CD4-positive, CD25-positive, alpha-beta regulatory T cell (primary cell): Measurements from ENCODE around the gene SP7. TPM values are rescaled to one million over a fixed set of nuclear protein-coding genes. Genes with fewer than 3 reads are reported as not detected.
A peak's percentile ranks its signal among the peaks of the same experiment; 100 is the strongest.
"Not testable (repeated sequence)": the region's sequence is repeated elsewhere in the genome, so short reads cannot be mapped to it uniquely, and the experiment has no call there.

ENCODE experiments used
- ATAC-seq, 2 donors: fragments of 150-1000 bp; cut with Tn5 transposase; one replicate each; pipeline ENCODE4 v1.10.0; 2021; ENCODE audit warnings: low read depth in 2 of 2, moderate number of reproducible peaks in 2 of 2, moderate library complexity in 1 of 2
- DNase-seq, 3 donors: peaks; one replicate each; pipeline versions ENCODE4 v3.0.0 to v3.0.0-alpha.2; 2012 to 2022; ENCODE audit warnings: mixed read lengths in 1 of 3
- H3K27ac ChIP-seq: one replicate; pipeline ENCODE4 v1.7.0; 2013; ENCODE audit warnings: mild to moderate bottlenecking, low read length; ENCODE audit not compliant: insufficient read depth, poor library complexity, severe bottlenecking
- H3K27me3 ChIP-seq: one replicate; pipeline ENCODE4 v1.7.0; 2013; ENCODE audit warnings: low read length; ENCODE audit not compliant: control insufficient read depth, insufficient read depth
- H3K36me3 ChIP-seq: one replicate; pipeline ENCODE4 v1.7.0; 2013; ENCODE audit warnings: mild to moderate bottlenecking, low read length, moderate library complexity; ENCODE audit not compliant: control insufficient read depth, insufficient read depth
- H3K4me1 ChIP-seq: 2 replicates; pipeline ENCODE4 v1.7.0; 2013; ENCODE audit warnings: mild to moderate bottlenecking, low read length; ENCODE audit not compliant: insufficient read depth, control insufficient read depth, poor library complexity, severe bottlenecking
- H3K4me3 ChIP-seq: one replicate; pipeline ENCODE4 v1.7.0; 2013; ENCODE audit warnings: low read depth, mild to moderate bottlenecking, low read length, moderate library complexity
- H3K9me3 ChIP-seq, 2 experiments: 1 replicate in 1 of 2; 2 replicates in 1 of 2; pipeline ENCODE4 v1.7.0; 2013; ENCODE audit warnings: low read length in 2 of 2, mild to moderate bottlenecking in 1 of 2, moderate library complexity in 1 of 2; ENCODE audit not compliant: control insufficient read depth in 2 of 2
- H3K27ac Mint-ChIP-seq, 3 donors: one replicate each; pipeline ENCODE4 v1.8.0; 2020 to 2022; ENCODE audit warnings: mild to moderate bottlenecking in 3 of 3, mixed read lengths in 3 of 3, moderate library complexity in 2 of 3
- H3K27me3 Mint-ChIP-seq: one replicate; pipeline ENCODE4 v1.8.0; 2022; ENCODE audit warnings: mild to moderate bottlenecking, mixed read lengths
- H3K36me3 Mint-ChIP-seq: one replicate; pipeline ENCODE4 v1.8.0; 2020; ENCODE audit warnings: mixed read lengths
- H3K4me1 Mint-ChIP-seq, 4 donors: one replicate each; pipeline ENCODE4 v1.8.0; 2020 to 2022; ENCODE audit warnings: mixed read lengths in 4 of 4, mild to moderate bottlenecking in 1 of 4
- H3K4me3 Mint-ChIP-seq, 4 donors: one replicate each; pipeline ENCODE4 v1.8.0; 2020 to 2022; ENCODE audit warnings: mild to moderate bottlenecking in 4 of 4, mixed read lengths in 4 of 4, moderate library complexity in 3 of 4
- H3K9me3 Mint-ChIP-seq, 7 donors: one replicate each; pipeline ENCODE4 v1.8.0; 2020 to 2022; ENCODE audit warnings: mixed read lengths in 7 of 7, mild to moderate bottlenecking in 3 of 7, moderate library complexity in 2 of 7
- polyA plus RNA-seq, 4 donors: library from polyadenylated mRNA; unstranded; fragments of 300-500 nt; fragmentation: Illumina TruSeq; gene quantifications; one replicate each; pipeline ENCODE4 v1.2.3, GENCODE V29; 2021
- total RNA-seq: library from RNA; stranded (reverse); gene quantifications from one replicate; pipeline ENCODE4 v1.2.3, GENCODE V29; 2022

SP7 gene
- total and polyA plus RNA-seq, 5 donors from 2014 or later, result 0.07 TPM; not detected in 4

GRCh38 chr12:53333845-53334244, 2.3 kb downstream of the SP7 start:
- Mint-ChIP-seq H3K9me3 (peaks cover 0 to 2% (median 0%) of the 10 kb centered on the region in 7 donors), H3K4me1 (peaks cover 5 to 9% (median 7%) of the 10 kb centered on the region in 4 donors), H3K4me3 (no peak overlapping the region), H3K27ac (no peak overlapping the region), H3K27me3 (peaks cover 49% of the 10 kb centered on the region), H3K36me3 (no peaks in the 10 kb centered on the region)
- no peak for ATAC-seq
- Histone ChIP-seq H3K9me3 (no peaks in the 10 kb centered on the region), H3K4me3 (no peak overlapping the region), H3K27me3 (peaks cover 12% of the 10 kb centered on the region), H3K27ac (no peak overlapping the region), H3K36me3 (no peaks in the 10 kb centered on the region), H3K4me1 (no peaks in the 10 kb centered on the region)
- DNase-seq, result no peak

DNA sequence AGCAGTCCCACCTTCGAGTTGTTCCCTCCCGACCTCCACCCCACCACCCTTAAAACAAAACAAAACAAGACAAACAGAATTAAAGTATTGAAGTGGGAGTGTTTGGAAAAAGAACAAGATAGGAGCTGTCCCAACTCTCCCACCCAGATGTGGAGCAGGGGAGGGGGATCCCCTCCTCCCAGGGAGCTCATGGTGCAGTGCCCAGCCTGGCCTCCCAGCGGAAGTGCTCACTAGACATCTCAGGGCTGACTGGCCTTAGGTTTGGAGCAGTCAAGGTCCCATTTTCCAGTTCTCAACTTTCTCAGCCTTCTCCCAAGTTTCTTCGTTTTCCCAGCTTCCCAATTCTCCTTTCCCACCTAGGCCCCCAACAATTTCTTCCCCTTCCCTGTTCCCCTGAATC, 2.9 kb downstream of the SP7 start:
- Histone ChIP-seq H3K27me3 (peaks cover 10% of the 10 kb centered on the region), H3K9me3 (no peaks in the 10 kb centered on the region), H3K36me3 (no peaks in the 10 kb centered on the region), H3K27ac (no peak overlapping the region), H3K4me3 (no peak overlapping the region), H3K4me1 (no peaks in the 10 kb centered on the region)
- Mint-ChIP-seq H3K36me3 (no peaks in the 10 kb centered on the region), H3K27me3 (peaks cover 45% of the 10 kb centered on the region), H3K27ac (peak overlapping the region in 1 of 3 donors; percentile 48), H3K4me3 (no peak overlapping the region), H3K9me3 (peaks cover 0 to 2% (median 0%) of the 10 kb centered on the region in 7 donors), H3K4me1 (peaks cover 5 to 8% (median 6%) of the 10 kb centered on the region in 4 donors)
- no peak for ATAC-seq
- no peak for DNase-seq

DNA sequence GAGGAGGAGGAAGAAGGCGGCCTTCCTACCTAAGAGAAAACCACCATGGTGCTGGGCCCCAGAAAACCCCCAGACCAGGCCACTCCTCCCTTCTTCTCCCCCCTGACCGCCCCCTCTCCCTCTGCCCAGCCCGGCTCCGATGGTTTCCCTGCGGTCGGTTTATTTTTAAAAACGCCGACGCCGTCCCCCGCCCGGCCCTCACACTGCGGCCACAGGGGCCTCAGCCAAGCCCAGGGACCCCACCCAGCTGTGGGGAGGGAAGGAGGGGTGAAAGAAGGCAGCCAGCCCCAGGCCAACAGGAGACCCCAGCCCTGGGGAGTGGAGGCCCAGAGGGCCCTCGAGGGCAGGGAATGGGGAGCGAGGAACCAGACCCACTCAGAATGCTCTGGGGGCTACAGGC, 3.4 kb downstream of the SP7 start:
- H3K36me3 Mint-ChIP-seq, result no peaks in the 10 kb centered on the region
- ATAC-seq (no peak), DNase-seq (no peak)
- Histone ChIP-seq H3K27me3 (peaks cover 10% of the 10 kb centered on the region), H3K36me3 (no peaks in the 10 kb centered on the region), H3K27ac (no peak overlapping the region), H3K4me3 (no peak overlapping the region), H3K9me3 (no peaks in the 10 kb centered on the region), H3K4me1 (no peaks in the 10 kb centered on the region)
- H3K27me3 Mint-ChIP-seq, result peaks cover 40% of the 10 kb centered on the region
- peaks cover under 1 to 6% (median 3%) of the 10 kb centered on the region in 4 donors for H3K4me1 Mint-ChIP-seq
- peaks cover 0 to 2% (median 0%) of the 10 kb centered on the region in 7 donors for H3K9me3 Mint-ChIP-seq
- no peak overlapping the region for H3K4me3 Mint-ChIP-seq
- no peak overlapping the region for H3K27ac Mint-ChIP-seq

DNA sequence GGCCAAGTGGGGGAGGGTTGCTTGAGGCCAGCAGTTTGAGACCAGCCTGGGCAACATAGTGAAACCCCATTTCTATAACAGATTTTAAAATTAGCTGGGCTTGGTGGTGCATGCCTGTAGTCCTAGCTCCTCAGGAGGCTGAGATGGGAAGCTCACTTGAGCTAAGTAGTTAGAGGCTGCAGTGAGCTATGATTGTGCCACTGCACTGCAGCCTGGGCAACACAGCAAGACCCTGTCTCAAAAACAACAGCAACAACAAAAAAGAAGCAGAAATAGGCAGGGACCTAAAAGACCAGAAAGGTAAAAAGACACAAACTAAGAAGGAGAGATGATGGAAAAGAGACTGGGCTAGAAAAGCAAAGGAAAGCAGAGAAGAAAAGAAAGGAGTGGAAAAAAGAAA, 3.8 kb downstream of the SP7 start:
- H3K4me3 Mint-ChIP-seq, result not testable (repeated sequence)
- Mint-ChIP-seq H3K27me3 (peaks cover 36% of the 10 kb centered on the region), H3K27ac (peak overlapping the region in 1 of 3 donors; percentile 88)

DNA sequence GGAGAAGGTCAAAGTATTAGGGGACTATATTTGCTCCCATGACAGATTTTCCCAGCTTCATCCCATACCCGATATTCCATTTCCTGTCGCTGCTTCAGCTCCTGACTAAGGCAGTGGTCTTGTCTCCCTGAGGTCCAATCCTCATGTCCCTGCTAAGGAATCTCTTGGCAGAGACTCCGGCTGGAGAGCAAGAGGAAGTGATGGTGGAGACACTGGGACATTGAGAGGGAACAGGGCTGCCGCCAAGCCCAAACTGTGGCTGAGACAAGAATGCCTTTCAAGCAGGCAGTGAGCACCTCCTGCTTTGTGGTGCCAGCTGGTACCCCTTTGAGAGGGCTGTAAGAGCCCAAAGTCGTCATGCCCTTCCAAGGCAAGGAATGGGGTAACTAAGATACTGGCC, 5.5 kb downstream of the SP7 start:
- peaks cover 6% of the 10 kb centered on the region for H3K4me1 ChIP-seq
- Mint-ChIP-seq H3K27me3 (peaks cover 22% of the 10 kb centered on the region), H3K36me3 (no peaks in the 10 kb centered on the region), H3K9me3 (peaks cover 0 to 2% (median 0%) of the 10 kb centered on the region in 7 donors), H3K4me3 (peak overlapping the region in 1 of 4 donors; percentile 56), H3K4me1 (peaks cover 0 to 9% (median 6%) of the 10 kb centered on the region in 4 donors), H3K27ac (no peak overlapping the region)
- H3K4me3 ChIP-seq, result no peak overlapping the region
- H3K36me3 ChIP-seq, result no peaks in the 10 kb centered on the region
- ATAC-seq (no peak), DNase-seq (no peak)
- no peak overlapping the region for H3K27ac ChIP-seq
- no peaks in the 10 kb centered on the region for H3K27me3 ChIP-seq
- H3K9me3 ChIP-seq, result no peaks in the 10 kb centered on the region

More for the DNA sequence above, 3.8 kb downstream of the SP7 start:
- H3K36me3 ChIP-seq, H3K36me3 Mint-ChIP-seq, H3K9me3 ChIP-seq, H3K27me3 ChIP-seq, H3K4me1 Mint-ChIP-seq, H3K9me3 Mint-ChIP-seq, H3K4me3 ChIP-seq, DNase-seq, H3K27ac ChIP-seq, ATAC-seq, H3K4me1 ChIP-seq: not testable (repeated sequence)

- no peak for ATAC-seq
Observed at GRCh38 chr12:53328043-53328435, 8.1 kb downstream of the SP7 start.

GRCh38 chr12:53327435-53328042, 8.6 kb downstream of the SP7 start:
- peaks cover 29% of the 10 kb centered on the region for H3K4me1 ChIP-seq
- H3K9me3 ChIP-seq, result no peaks in the 10 kb centered on the region
- ATAC-seq, result no peak
- no peak for DNase-seq
- no peak overlapping the region for H3K27ac ChIP-seq
- H3K27me3 ChIP-seq, result no peaks in the 10 kb centered on the region
- H3K9me3 Mint-ChIP-seq, result peaks cover 0 to 2% (median 0%) of the 10 kb centered on the region in 7 donors
- no peaks in the 10 kb centered on the region for H3K36me3 Mint-ChIP-seq
- no peak overlapping the region for H3K27ac Mint-ChIP-seq
- H3K4me3 Mint-ChIP-seq, result peak overlapping the region in 3 of 4 donors; percentile 3 to 74 (median 41)
- no peak overlapping the region for H3K4me3 ChIP-seq
- peaks cover 3 to 23% (median 18%) of the 10 kb centered on the region in 4 donors for H3K4me1 Mint-ChIP-seq
- H3K36me3 ChIP-seq, result no peaks in the 10 kb centered on the region
- peaks cover 11% of the 10 kb centered on the region for H3K27me3 Mint-ChIP-seq

More at GRCh38 chr12:53328043-53328435, 8.1 kb downstream of the SP7 start:
- Mint-ChIP-seq H3K9me3 (peaks cover 0 to 2% (median 0%) of the 10 kb centered on the region in 7 donors), H3K4me3 (peak overlapping the region in 1 of 4 donors; percentile 41), H3K27me3 (peaks cover 13% of the 10 kb centered on the region), H3K27ac (no peak overlapping the region), H3K4me1 (peaks cover 3 to 23% (median 16%) of the 10 kb centered on the region in 4 donors), H3K36me3 (no peaks in the 10 kb centered on the region)
- DNase-seq, result no peak
- H3K27ac ChIP-seq, result no peak overlapping the region
- H3K4me1 ChIP-seq, result peaks cover 29% of the 10 kb centered on the region
- H3K4me3 ChIP-seq, result no peak overlapping the region
- no peaks in the 10 kb centered on the region for H3K9me3 ChIP-seq
- H3K27me3 ChIP-seq, result no peaks in the 10 kb centered on the region
- no peaks in the 10 kb centered on the region for H3K36me3 ChIP-seq
